Mammary epithelial cell (primary cell): ENCODE measurements around the gene SLC39A6.

Source experiments
- EZH2 ChIP-seq: IDR thresholded peaks from 2 replicates; pipeline ENCODE4 v1.6.1; 2012; ENCODE audit warnings: low read length, inconsistent platforms, borderline replicate concordance
- TF ChIP-seq, protein P1 (sequence below), 2 donors: IDR thresholded peaks in 1 of 2; conservative IDR thresholded peaks in 1 of 2; 2 replicates each; pipeline ENCODE4 v1.5.1; 2011 to 2012; ENCODE audit warnings: inconsistent platforms in 2 of 2, low read length in 2 of 2, mild to moderate bottlenecking in 2 of 2, control low read depth in 1 of 2, low read depth in 1 of 2; ENCODE audit not compliant: insufficient read depth in 1 of 2; ENCODE audit errors: extremely low read depth in 1 of 2

- TF ChIP-seq, protein P1, sequence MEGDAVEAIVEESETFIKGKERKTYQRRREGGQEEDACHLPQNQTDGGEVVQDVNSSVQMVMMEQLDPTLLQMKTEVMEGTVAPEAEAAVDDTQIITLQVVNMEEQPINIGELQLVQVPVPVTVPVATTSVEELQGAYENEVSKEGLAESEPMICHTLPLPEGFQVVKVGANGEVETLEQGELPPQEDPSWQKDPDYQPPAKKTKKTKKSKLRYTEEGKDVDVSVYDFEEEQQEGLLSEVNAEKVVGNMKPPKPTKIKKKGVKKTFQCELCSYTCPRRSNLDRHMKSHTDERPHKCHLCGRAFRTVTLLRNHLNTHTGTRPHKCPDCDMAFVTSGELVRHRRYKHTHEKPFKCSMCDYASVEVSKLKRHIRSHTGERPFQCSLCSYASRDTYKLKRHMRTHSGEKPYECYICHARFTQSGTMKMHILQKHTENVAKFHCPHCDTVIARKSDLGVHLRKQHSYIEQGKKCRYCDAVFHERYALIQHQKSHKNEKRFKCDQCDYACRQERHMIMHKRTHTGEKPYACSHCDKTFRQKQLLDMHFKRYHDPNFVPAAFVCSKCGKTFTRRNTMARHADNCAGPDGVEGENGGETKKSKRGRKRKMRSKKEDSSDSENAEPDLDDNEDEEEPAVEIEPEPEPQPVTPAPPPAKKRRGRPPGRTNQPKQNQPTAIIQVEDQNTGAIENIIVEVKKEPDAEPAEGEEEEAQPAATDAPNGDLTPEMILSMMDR (conservative IDR thresholded peaks at IDR 0.05 in 1 of 2, IDR thresholded peaks at IDR 0.05 in 1 of 2; ENCODE audit: extremely low read depth in 1 of 2, insufficient read depth in 1 of 2, low read depth in 1 of 2, low read length in 2 of 2) = no peak
- no peak for TF ChIP-seq EZH2
Measured at GRCh38 chr18:36107477-36107876, 21.7 kb downstream of the SLC39A6 start.
